PFSK-1 (cell line): ENCODE measurements around the gene PARVB.

Experiments
- FOXP2 ChIP-seq: optimal IDR thresholded peaks from 2 replicates; pipeline ENCODE3; 2011; ENCODE audit warnings: borderline replicate concordance, control low read depth, inconsistent platforms; ENCODE audit not compliant: insufficient read depth; ENCODE audit errors: extremely low read length, extremely low read depth
- POLR2AphosphoS5 ChIP-seq: IDR thresholded peaks from 2 replicates; pipeline ENCODE4 v1.6.1; 2012; ENCODE audit warnings: low read depth, mild to moderate bottlenecking, control low read depth, low read length, moderate library complexity
- SIN3A ChIP-seq: IDR thresholded peaks from 2 replicates; pipeline ENCODE4 v1.6.1; 2012; ENCODE audit warnings: mild to moderate bottlenecking, low read length, moderate library complexity, borderline replicate concordance; ENCODE audit not compliant: insufficient read depth
- TAF1 ChIP-seq: IDR thresholded peaks from 2 replicates; pipeline ENCODE4 v1.6.1; 2012; ENCODE audit warnings: low read length, control low read depth, borderline replicate concordance; ENCODE audit not compliant: insufficient read depth
- TF ChIP-seq, protein P1 (sequence below), 2 experiments: IDR thresholded peaks; 2 replicates each; pipeline versions ENCODE4 v1.6.1 to v1.8.0; 2011 to 2012; ENCODE audit warnings: low read depth in 2 of 2, low read length in 2 of 2, control low read depth in 1 of 2, inconsistent platforms in 1 of 2, mild to moderate bottlenecking in 1 of 2, moderate library complexity in 1 of 2; ENCODE audit not compliant: insufficient read depth in 1 of 2

PARVB gene

DNA sequence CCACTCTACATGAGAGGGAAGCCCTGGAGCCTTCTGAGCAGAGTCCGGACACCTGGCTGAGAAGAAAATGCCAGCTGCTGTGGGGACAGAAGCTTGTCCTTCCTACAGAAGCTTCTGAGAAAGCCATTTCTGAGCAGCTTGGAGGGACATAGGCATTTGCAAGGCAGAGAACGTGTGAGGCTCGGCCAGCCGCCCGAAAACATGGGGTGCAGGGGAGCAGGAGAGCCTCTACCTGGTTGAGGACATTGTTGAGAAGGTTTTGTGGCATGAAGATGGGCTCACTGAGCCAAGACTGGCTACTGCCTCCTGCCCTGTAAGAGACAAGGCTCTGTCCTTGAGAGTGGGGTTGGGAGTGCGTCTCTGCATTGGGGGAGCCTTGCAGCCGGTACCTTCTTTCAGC is 43.5 kb upstream of the PARVB start:
- TF ChIP-seq TAF1 (no peak), SIN3A (no peak), POLR2AphosphoS5 (no peak), FOXP2 (no peak)
- TF ChIP-seq, protein P1, sequence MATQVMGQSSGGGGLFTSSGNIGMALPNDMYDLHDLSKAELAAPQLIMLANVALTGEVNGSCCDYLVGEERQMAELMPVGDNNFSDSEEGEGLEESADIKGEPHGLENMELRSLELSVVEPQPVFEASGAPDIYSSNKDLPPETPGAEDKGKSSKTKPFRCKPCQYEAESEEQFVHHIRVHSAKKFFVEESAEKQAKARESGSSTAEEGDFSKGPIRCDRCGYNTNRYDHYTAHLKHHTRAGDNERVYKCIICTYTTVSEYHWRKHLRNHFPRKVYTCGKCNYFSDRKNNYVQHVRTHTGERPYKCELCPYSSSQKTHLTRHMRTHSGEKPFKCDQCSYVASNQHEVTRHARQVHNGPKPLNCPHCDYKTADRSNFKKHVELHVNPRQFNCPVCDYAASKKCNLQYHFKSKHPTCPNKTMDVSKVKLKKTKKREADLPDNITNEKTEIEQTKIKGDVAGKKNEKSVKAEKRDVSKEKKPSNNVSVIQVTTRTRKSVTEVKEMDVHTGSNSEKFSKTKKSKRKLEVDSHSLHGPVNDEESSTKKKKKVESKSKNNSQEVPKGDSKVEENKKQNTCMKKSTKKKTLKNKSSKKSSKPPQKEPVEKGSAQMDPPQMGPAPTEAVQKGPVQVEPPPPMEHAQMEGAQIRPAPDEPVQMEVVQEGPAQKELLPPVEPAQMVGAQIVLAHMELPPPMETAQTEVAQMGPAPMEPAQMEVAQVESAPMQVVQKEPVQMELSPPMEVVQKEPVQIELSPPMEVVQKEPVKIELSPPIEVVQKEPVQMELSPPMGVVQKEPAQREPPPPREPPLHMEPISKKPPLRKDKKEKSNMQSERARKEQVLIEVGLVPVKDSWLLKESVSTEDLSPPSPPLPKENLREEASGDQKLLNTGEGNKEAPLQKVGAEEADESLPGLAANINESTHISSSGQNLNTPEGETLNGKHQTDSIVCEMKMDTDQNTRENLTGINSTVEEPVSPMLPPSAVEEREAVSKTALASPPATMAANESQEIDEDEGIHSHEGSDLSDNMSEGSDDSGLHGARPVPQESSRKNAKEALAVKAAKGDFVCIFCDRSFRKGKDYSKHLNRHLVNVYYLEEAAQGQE (IDR thresholded peaks at IDR 0.05; ENCODE audit: insufficient read depth in 1 of 2, low read depth in 2 of 2, low read length in 2 of 2) = no peak

DNA sequence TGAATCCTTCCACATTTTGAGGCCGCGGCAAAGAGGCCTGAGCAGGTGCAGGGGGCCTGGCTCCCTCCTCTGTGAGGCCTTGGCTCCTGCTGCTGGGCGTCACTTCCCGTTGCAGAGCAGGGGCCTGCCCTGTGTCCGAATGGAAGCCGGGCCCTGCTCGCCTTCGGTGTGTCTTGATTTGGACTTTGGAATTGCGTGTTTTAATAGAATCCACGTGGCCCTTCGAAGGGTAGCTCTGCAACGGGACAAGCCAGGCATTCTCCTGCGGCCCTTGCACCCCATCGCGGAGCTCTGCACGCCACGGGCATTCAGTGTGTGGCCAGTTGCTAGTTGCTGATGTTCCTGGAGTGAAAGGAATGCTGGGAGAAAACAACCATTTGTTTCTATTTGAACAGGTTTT is 43.1 kb upstream of the PARVB start:
- TF ChIP-seq TAF1 (no peak), SIN3A (no peak), POLR2AphosphoS5 (no peak), FOXP2 (no peak)
- TF ChIP-seq, protein P1 (IDR thresholded peaks at IDR 0.05; ENCODE audit: insufficient read depth in 1 of 2, low read depth in 2 of 2, low read length in 2 of 2) = no peak

DNA sequence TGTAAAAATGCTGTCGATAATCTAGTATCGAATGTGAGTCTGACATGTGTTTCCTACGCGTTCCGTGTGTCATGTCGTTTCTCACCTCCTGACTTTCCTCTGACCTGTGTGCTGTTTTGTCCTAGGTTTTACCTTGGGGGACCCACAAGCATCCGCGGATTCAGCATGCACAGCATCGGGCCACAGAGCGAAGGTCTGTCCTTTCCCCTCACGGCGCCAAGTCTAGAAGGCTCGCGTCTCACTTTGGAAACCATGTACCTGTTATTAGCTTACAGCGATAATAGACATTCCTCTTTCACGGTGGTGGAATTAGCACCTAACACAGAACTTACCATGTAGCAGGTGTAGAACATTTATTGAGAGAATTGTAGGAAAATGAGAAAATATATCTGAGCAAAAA is 40.3 kb upstream of the PARVB start:
- TF ChIP-seq SIN3A (no peak), POLR2AphosphoS5 (no peak), TAF1 (no peak), FOXP2 (no peak)
- TF ChIP-seq, protein P1 (IDR thresholded peaks at IDR 0.05; ENCODE audit: insufficient read depth in 1 of 2, low read depth in 2 of 2, low read length in 2 of 2) = no peak

DNA sequence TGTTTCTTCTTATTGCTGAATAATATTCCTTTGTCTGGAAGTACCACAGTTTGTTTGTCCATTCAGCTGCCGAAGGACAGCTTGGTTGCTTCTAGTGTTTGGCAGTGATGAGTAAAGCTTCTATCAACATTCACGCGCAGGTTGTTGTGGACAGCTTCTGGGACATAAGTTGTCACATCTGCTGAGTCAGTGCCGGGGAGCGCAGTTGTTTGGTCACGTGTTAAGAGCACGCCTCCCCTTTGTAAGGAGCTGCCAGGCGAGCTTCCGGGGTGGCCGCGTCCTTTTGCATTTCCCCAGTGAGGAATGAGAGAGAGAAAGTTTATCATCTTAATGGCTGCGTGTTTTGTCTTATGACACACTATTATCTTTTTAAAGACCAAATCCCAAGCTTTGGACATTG is 38.6 kb upstream of the PARVB start:
- TF ChIP-seq, protein P1 (IDR thresholded peaks at IDR 0.05; ENCODE audit: insufficient read depth in 1 of 2, low read depth in 2 of 2, low read length in 2 of 2) = no peak
- TF ChIP-seq TAF1 = no peak
- TF ChIP-seq FOXP2 = no peak
- TF ChIP-seq SIN3A = no peak
- no peak for TF ChIP-seq POLR2AphosphoS5

DNA sequence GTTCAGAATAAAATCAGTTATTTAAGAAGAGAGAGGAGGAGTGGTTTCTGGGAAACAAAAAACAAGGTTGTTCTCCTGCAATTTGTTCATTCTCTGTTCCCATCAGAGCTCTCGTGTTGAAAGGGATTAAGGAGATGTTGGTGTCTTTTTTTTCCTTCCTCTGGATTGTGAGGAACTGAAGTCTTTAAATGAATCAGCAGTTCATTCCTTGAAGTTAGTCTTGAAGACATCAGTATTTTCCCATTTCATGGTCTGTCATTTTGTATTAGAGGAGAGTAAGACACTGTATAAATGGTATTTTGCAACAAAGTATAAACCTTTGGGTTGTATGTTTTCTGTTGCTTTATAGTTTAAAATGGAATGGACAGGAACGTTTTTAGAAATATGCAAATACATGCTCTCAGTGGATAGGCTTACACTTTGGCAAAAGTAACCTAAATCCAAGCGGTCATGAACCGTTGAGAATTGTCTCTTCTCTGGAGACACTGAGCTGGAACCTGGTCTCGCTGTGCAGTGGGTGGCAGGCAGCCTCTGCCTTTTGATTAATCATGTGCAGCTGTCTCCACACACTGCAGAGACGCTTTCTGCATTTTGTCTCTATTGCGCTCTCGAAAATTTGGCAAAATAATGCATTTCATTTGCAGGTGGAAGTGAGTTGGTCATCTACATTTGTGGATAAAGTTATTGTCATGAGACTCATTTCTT is 35.8 kb upstream of the PARVB start:
- TF ChIP-seq FOXP2 = no peak

- no peak for TF ChIP-seq SIN3A
- TF ChIP-seq, protein P1 (IDR thresholded peaks at IDR 0.05; ENCODE audit: insufficient read depth in 1 of 2, low read depth in 2 of 2, low read length in 2 of 2) = no peak
- no peak for TF ChIP-seq TAF1
Observed at GRCh38 chr22:43988960-43989359, 35.1 kb upstream of the PARVB start.
